Left ventricle myocardium inferior (tissue), 1 donor: ENCODE measurements around the gene COBL. TPM values are rescaled to one million over a fixed set of nuclear protein-coding genes. Genes with fewer than 3 reads are reported as not detected.

Experiments
- DNase-seq: peaks from one replicate; pipeline ENCODE4 v3.0.0-alpha.2; 2020
- H3K27ac ChIP-seq: fragments of 200-600 bp; replicated peaks from 2 replicates; pipeline ENCODE4 v1.8.0; 2021
- H3K27me3 ChIP-seq: fragments of 200-600 bp; 2 replicates; pipeline ENCODE4 v1.8.0; 2021; ENCODE audit warnings: low read depth
- H3K36me3 ChIP-seq: fragments of 200-600 bp; 2 replicates; pipeline ENCODE4 v1.8.0; 2021
- H3K4me1 ChIP-seq: fragments of 200-600 bp; 2 replicates; pipeline ENCODE4 v1.8.0; 2021
- H3K4me3 ChIP-seq: fragments of 200-600 bp; 2 replicates; pipeline ENCODE4 v1.8.0; 2021; ENCODE audit warnings: mild to moderate bottlenecking, moderate library complexity
- H3K9me3 ChIP-seq: fragments of 200-600 bp; replicated peaks from 2 replicates; pipeline ENCODE4 v1.8.0; 2021
- CTCF ChIP-seq: fragments of 200-600 bp; IDR thresholded peaks from 2 replicates; pipeline ENCODE4 v1.8.0; 2021; ENCODE audit warnings: antibody characterized with exemption, mild to moderate bottlenecking, borderline replicate concordance
- intact Hi-C: fragments of 100-400 bp; cut with micrococcal nuclease; formaldehyde crosslinking; loops from one replicate; pipeline ENCODE4 v1.11.0; 2022
- total RNA-seq: library from RNA; stranded (reverse); fragmentation: NEBNext Ultra II Directional; extraction: Animal tissue kit (Norgen Biotek cat#: 25700); gene quantifications from one replicate; pipeline ENCODE4 v1.2.1, GENCODE V29; 2021
- donor health status: DM: no; HTN: yes; CAD: no; lungs with severe emphysema.

The COBL gene
- total RNA-seq, 1 donor from 2014 or later, result 77.1 TPM

DNA sequence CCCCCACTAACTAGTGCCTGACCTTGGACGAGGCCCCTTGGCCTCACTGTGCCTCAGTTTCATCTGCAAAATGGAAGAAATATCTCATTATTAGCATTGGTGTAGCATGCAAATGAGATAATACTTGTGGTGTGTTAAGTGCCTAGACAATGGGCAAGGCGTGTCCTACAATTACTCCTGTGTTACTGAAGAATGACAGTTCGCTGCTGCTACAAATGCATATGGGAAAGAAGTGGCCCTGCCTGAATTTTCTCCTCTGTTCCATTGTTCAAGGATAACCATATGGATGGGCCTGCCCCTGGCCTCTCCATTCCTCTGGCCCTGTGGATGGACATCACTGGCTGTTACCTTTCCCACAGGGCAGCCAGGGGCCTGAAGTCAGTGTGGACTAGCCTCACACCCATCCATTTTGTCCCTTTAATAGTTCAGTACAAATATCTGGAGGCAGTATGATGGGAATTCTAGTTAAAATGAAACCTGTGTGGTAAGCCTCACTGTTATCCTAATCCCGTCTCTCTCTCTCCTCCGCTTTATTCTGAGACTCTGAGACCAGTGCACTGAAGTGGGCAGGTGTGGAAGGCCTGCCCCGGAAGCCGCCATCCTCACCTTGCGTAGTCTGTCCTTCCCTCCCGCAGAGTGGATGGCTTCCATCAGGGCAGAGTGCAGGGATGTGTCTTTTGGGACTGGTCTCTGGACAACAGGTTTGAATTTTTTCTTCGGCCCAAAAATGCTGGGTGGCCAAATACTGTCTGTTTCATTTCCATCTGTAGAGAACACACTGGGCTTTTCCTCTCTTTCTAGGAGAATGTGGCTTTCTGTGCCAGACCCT, 289.3 kb downstream of the COBL start:
- no peak for DNase-seq
- intact Hi-C loops, result no loop called here
- Histone ChIP-seq H3K27ac (no peak overlapping the region), H3K36me3 (no peaks in the 10 kb centered on the region), H3K9me3 (no peaks in the 10 kb centered on the region), H3K27me3 (no peaks in the 10 kb centered on the region), H3K4me3 (no peak overlapping the region), H3K4me1 (peaks cover 18% of the 10 kb centered on the region)
- no peak for TF ChIP-seq CTCF

- Histone ChIP-seq H3K27me3 (no peaks in the 10 kb centered on the region), H3K27ac (no peak overlapping the region), H3K4me1 (peaks cover 18% of the 10 kb centered on the region), H3K4me3 (no peak overlapping the region), H3K9me3 (no peaks in the 10 kb centered on the region), H3K36me3 (no peaks in the 10 kb centered on the region)
- DNase-seq, result no peak
- no peak for TF ChIP-seq CTCF
- intact Hi-C loops, result no loop called here
Observed at GRCh38 chr7:51026341-51026740, 290.3 kb downstream of the COBL start.

DNA sequence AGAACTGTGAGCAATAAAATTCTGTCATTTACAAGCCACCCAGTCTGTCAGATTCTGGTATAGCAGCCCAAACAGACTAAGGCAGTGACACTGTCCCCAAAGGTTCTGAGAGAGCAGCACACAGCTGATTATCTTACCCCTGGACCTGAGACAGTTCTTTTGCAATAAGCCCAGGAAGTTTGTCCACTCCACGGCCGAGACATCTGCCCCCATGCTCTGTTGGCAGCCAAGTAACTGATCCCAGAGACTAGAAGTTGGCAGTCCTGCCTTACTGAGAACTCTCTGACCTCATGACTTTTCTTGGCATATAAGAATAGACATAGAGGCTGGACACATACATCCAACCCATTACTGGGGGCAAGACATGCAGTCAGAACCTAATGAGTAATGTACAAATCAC, 290.9 kb downstream of the COBL start:
- no peak for TF ChIP-seq CTCF
- no peaks in the 10 kb centered on the region for H3K36me3 ChIP-seq
- H3K27me3 ChIP-seq, result no peaks in the 10 kb centered on the region
- H3K27ac ChIP-seq, result no peak overlapping the region
- H3K4me1 ChIP-seq, result peaks cover 18% of the 10 kb centered on the region
- DNase-seq, result no peak
- intact Hi-C loops, result no loop called here
- H3K9me3 ChIP-seq, result no peaks in the 10 kb centered on the region
- H3K4me3 ChIP-seq, result no peak overlapping the region

DNA sequence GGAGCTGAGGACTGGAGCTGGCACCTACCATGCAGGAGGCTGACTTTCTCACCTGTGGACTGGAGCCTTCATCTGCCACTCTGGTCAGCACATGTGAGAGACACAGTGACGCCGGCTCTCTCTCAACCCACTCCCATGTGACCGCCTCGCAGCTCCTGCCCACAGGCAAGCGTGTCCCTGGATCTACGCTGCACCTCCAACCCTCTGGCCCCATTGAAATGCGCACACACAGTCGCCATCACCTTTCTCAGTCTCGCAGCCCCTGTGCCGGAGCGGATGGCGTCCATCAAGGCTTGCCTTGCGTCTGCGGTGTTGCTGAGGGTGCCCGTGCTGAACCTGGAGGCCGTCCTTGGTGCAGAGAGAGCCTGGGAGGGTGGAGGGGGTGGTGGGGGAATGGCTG, 291.7 kb downstream of the COBL start:
- H3K4me3 ChIP-seq, result no peak overlapping the region
- H3K27me3 ChIP-seq, result no peaks in the 10 kb centered on the region
- no peak for TF ChIP-seq CTCF
- intact Hi-C loops, result no loop called here
- H3K4me1 ChIP-seq, result peaks cover 18% of the 10 kb centered on the region
- no peak overlapping the region for H3K27ac ChIP-seq
- no peaks in the 10 kb centered on the region for H3K36me3 ChIP-seq
- no peak for DNase-seq
- no peaks in the 10 kb centered on the region for H3K9me3 ChIP-seq

- H3K27ac ChIP-seq, result no peak overlapping the region
- TF ChIP-seq CTCF, result no peak
- no peaks in the 10 kb centered on the region for H3K9me3 ChIP-seq
- no peaks in the 10 kb centered on the region for H3K36me3 ChIP-seq
- H3K27me3 ChIP-seq, result no peaks in the 10 kb centered on the region
- intact Hi-C loops, result no loop called here
- peaks cover 17% of the 10 kb centered on the region for H3K4me1 ChIP-seq
- H3K4me3 ChIP-seq, result no peak overlapping the region
- DNase-seq, result no peak
Observed at GRCh38 chr7:51023547-51023946, 293.1 kb downstream of the COBL start.
